ENCODE measurements around the gene SMAD2. TPM values are rescaled to one million over a fixed set of nuclear protein-coding genes. Genes with fewer than 3 reads are reported as not detected.

The SMAD2 gene
- total RNA-seq, 1 experiment from 2014 or later = 129 TPM

GRCh38 chr18:47780011-47780725 lies 150.3 kb downstream of the SMAD2 start:
- no peak for TF ChIP-seq POLR2AphosphoS5 (IDR thresholded peaks at IDR 0.05; ENCODE audit: low read depth, low read length)
- TF ChIP-seq CTCF (IDR thresholded peaks at IDR 0.05) = no peak
- no peak for TF ChIP-seq REST (IDR thresholded peaks at IDR 0.05; ENCODE audit: insufficient read depth in 1 of 2, low read depth in 2 of 2, low read length in 1 of 2)
- TF ChIP-seq SIN3A (IDR thresholded peaks at IDR 0.05; ENCODE audit: borderline replicate concordance, insufficient read depth, low read depth, low read length) = no peak
- TF ChIP-seq TCF7L2 (IDR thresholded peaks at IDR 0.05; ENCODE audit: low read depth, low read length) = no peak
- no peak overlapping the region for H3K27ac ChIP-seq (ENCODE audit: low read length)
- in situ Hi-C loops (cut with HindIII; ENCODE audit: low pct_unique_long_range_greater_than_20kb, low sequenced_read_pairs) = no loop called here
- BruUV-seq (replicated peaks) = no TSS peak
- no peaks in the 10 kb centered on the region for H3K27me3 ChIP-seq (ENCODE audit: control insufficient read depth, insufficient read depth, low read length)
- intact Hi-C loops (cut with micrococcal nuclease; ENCODE audit: unreplicated experiment) = no loop called here
- no peak overlapping the region for H3K4me3 ChIP-seq (ENCODE audit: low read depth in 2 of 2, low read length in 2 of 2)
- ChIA-PET POLR2A (no interaction called here), CTCF (no interaction called here)
- no peaks in the 10 kb centered on the region for H3K9me3 ChIP-seq (ENCODE audit: control insufficient read depth, insufficient read depth, low read depth, low read length)
- DNase-seq (ENCODE audit: low read depth, low spot score) (no peak), ATAC-seq (no peak)
- H3K4me1 ChIP-seq (ENCODE audit: control insufficient read depth, insufficient read depth, low read length) = no peaks in the 10 kb centered on the region
- H3K36me3 ChIP-seq (ENCODE audit: control insufficient read depth, insufficient read depth, low read length) = no peaks in the 10 kb centered on the region

GRCh38 chr18:47779381-47779780 lies 151.1 kb downstream of the SMAD2 start:
- Histone ChIP-seq H3K9me3 (ENCODE audit: control insufficient read depth, insufficient read depth, low read depth, low read length) (no peaks in the 10 kb centered on the region), H3K4me1 (ENCODE audit: control insufficient read depth, insufficient read depth, low read length) (no peaks in the 10 kb centered on the region), H3K27me3 (ENCODE audit: control insufficient read depth, insufficient read depth, low read length) (no peaks in the 10 kb centered on the region), H3K36me3 (ENCODE audit: control insufficient read depth, insufficient read depth, low read length) (no peaks in the 10 kb centered on the region), H3K27ac (ENCODE audit: low read length) (no peak overlapping the region), H3K4me3 (ENCODE audit: low read depth in 2 of 2, low read length in 2 of 2) (no peak overlapping the region)
- ChIA-PET POLR2A (no interaction called here), CTCF (no interaction called here)
- no TSS peak for BruUV-seq (replicated peaks)
- DNase-seq (ENCODE audit: low read depth, low spot score) = no peak
- in situ Hi-C loops (cut with HindIII; ENCODE audit: low pct_unique_long_range_greater_than_20kb, low sequenced_read_pairs) = no loop called here
- TF ChIP-seq POLR2AphosphoS5 (IDR thresholded peaks at IDR 0.05; ENCODE audit: low read depth, low read length) (no peak), SIN3A (IDR thresholded peaks at IDR 0.05; ENCODE audit: borderline replicate concordance, insufficient read depth, low read depth, low read length) (no peak)
- intact Hi-C loops (cut with micrococcal nuclease; ENCODE audit: unreplicated experiment) = no loop called here
- no peak for ATAC-seq

GRCh38 chr18:47777626-47778025 lies 152.8 kb downstream of the SMAD2 start:
- no peak overlapping the region for H3K4me3 ChIP-seq (ENCODE audit: low read depth in 2 of 2, low read length in 2 of 2)
- H3K9me3 ChIP-seq (ENCODE audit: control insufficient read depth, insufficient read depth, low read depth, low read length) = no peaks in the 10 kb centered on the region
- in situ Hi-C loops (cut with HindIII; ENCODE audit: low pct_unique_long_range_greater_than_20kb, low sequenced_read_pairs) (no loop called here), intact Hi-C loops (cut with micrococcal nuclease; ENCODE audit: unreplicated experiment) (no loop called here)
- CTCF ChIA-PET = no interaction called here
- ATAC-seq (no peak), DNase-seq (ENCODE audit: low read depth, low spot score) (no peak)
- POLR2A ChIA-PET = no interaction called here
- no peaks in the 10 kb centered on the region for H3K36me3 ChIP-seq (ENCODE audit: control insufficient read depth, insufficient read depth, low read length)
- no TSS peak for BruUV-seq (replicated peaks)
- TF ChIP-seq CTCF (IDR thresholded peaks at IDR 0.05) = no peak
- no peak for TF ChIP-seq TCF7L2 (IDR thresholded peaks at IDR 0.05; ENCODE audit: low read depth, low read length)
- no peak for TF ChIP-seq POLR2AphosphoS5 (IDR thresholded peaks at IDR 0.05; ENCODE audit: low read depth, low read length)
- TF ChIP-seq REST (IDR thresholded peaks at IDR 0.05; ENCODE audit: insufficient read depth in 1 of 2, low read depth in 2 of 2, low read length in 1 of 2) = no peak
- TF ChIP-seq SIN3A (IDR thresholded peaks at IDR 0.05; ENCODE audit: borderline replicate concordance, insufficient read depth, low read depth, low read length) = no peak
- H3K4me1 ChIP-seq (ENCODE audit: control insufficient read depth, insufficient read depth, low read length) = no peaks in the 10 kb centered on the region
- no peaks in the 10 kb centered on the region for H3K27me3 ChIP-seq (ENCODE audit: control insufficient read depth, insufficient read depth, low read length)
- no peak overlapping the region for H3K27ac ChIP-seq (ENCODE audit: low read length)
